ENCODE measurements around the gene PHLDB3. TPM values are rescaled to one million over a fixed set of nuclear protein-coding genes. Genes with fewer than 3 reads are reported as not detected.
"Not testable (repeated sequence)": the region's sequence is repeated elsewhere in the genome, so short reads cannot be mapped to it uniquely, and the experiment has no call there.

The PHLDB3 gene
- total and polyA plus RNA-seq, 2 of the 13 experiments (the other 11 are each of a cell fraction or from before 2014, with no cell fraction given) = 11.3 to 14.5 TPM

- no peak for TF ChIP-seq REST (IDR thresholded peaks at IDR 0.05; ENCODE audit: borderline replicate concordance in 1 of 2, low read depth in 1 of 2, low read length in 2 of 2)
- TF ChIP-seq KLF16 (CRISPR knock-in tag; IDR thresholded peaks at IDR 0.05) = no peak
- TF ChIP-seq SRY (CRISPR knock-in tag; IDR thresholded peaks at IDR 0.05) = no peak
- TF ChIP-seq ZNF614 (CRISPR knock-in tag; IDR thresholded peaks at IDR 0.05; ENCODE audit: borderline replicate concordance) = 0 out of 2 replicates have a peak, but pooled peaks have one; percentile 20
- peak; percentile 76; the same call in 1 of the 2 replicates for TF ChIP-seq KDM3A (CRISPR knock-in tag; IDR thresholded peaks at IDR 0.05; ENCODE audit: low read depth)
- peak; percentile 75; the same call in 1 of the 2 replicates for TF ChIP-seq ZNF331 (CRISPR knock-in tag; IDR thresholded peaks at IDR 0.05)
- peak; percentile 70 for TF ChIP-seq TEAD3 (CRISPR knock-in tag; optimal IDR thresholded peaks at IDR 0.05; ENCODE audit: borderline replicate concordance)
- peak; percentile 22; the same call in 1 of the 2 replicates for TF ChIP-seq RXRA (CRISPR knock-in tag; IDR thresholded peaks at IDR 0.05)
- TF ChIP-seq SAP130 (CRISPR knock-in tag; IDR thresholded peaks at IDR 0.05; ENCODE audit: low read depth) = peak; percentile 93
- no peak for TF ChIP-seq MLLT10 (CRISPR knock-in tag; IDR thresholded peaks at IDR 0.05)
- TF ChIP-seq CBX5 (CRISPR knock-in tag; IDR thresholded peaks at IDR 0.05; ENCODE audit: borderline replicate concordance) = peak; percentile 40; the same call in 1 of the 2 replicates
- TF ChIP-seq GATAD1 (CRISPR knock-in tag; IDR thresholded peaks at IDR 0.05) = 0 out of 2 replicates have a peak, but pooled peaks have one; percentile 50
- no peak for TF ChIP-seq SMC3 (IDR thresholded peaks at IDR 0.05; ENCODE audit: low read length)
- TF ChIP-seq KDM1A (CRISPR knock-in tag; IDR thresholded peaks at IDR 0.05) = peak; percentile 33; the same call in 1 of the 2 replicates
These were observed 20.6 kb upstream of the PHLDB3 start (continued) for GRCh38 chr19:43524922-43525835.

GRCh38 chr19:43523696-43524095 lies 19.1 kb upstream of the PHLDB3 start:
- H4K20me1 ChIP-seq (ENCODE audit: insufficient read depth, low read length); FAIRE-seq; H3K4me2 ChIP-seq (ENCODE audit: low read depth, low read length); ATAC-seq; H3K27me3 ChIP-seq (ENCODE audit: control insufficient read depth in 1 of 2, insufficient read depth in 2 of 2, low read length in 2 of 2); BruUV-seq (replicated peaks); H3K4me3 ChIP-seq (replicated peaks in 1 of 3; ENCODE audit: insufficient read depth in 1 of 3, low read depth in 2 of 3, low read length in 3 of 3); H2AFZ ChIP-seq (ENCODE audit: low read length); DNase-seq (ENCODE audit: low spot score); CTCF ChIA-PET (ENCODE audit: low intra/inter-chr PET ratio, low total read pairs); H3K27ac ChIP-seq (ENCODE audit: extremely low read length, insufficient read depth, low read length); H3K9ac ChIP-seq (ENCODE audit: insufficient read depth, low read depth, low read length); H3K36me3 ChIP-seq (replicated peaks in 1 of 2; ENCODE audit: control insufficient read depth in 1 of 2, insufficient read depth in 2 of 2, low read length in 2 of 2); H3K9me3 ChIP-seq (ENCODE audit: low read length): not testable (repeated sequence)
- POLR2A ChIA-PET = interaction anchor here (1.7 kb wide), 1 partner anchor 72 kb away, joined by 8 read pairs; the partner anchor contains the start of genes IRGQ and ZNF576
- Histone ChIP-seq H3K79me2 (ENCODE audit: insufficient read depth, low read length) (peaks cover 13% of the 10 kb centered on the region), H3K4me1 (ENCODE audit: insufficient read depth, low read length) (peaks cover 11% of the 10 kb centered on the region)
- 98% methylated on average over 8 of the region's 8 CpGs for WGBS (ENCODE audit: low lambda C conversion rate)
- in situ Hi-C loops (cut with HindIII; ENCODE audit: extremely low pct_ligation_motif_present, low pct_unique_long_range_greater_than_20kb) (loop anchor here (5.0 kb wide), 1 partner anchor 76 kb away; no protein-coding TSS in a partner anchor), intact Hi-C loops (cut with micrococcal nuclease; ENCODE audit: unreplicated experiment) (loop anchor here (10.0 kb wide), 1 partner anchor 71 kb away; the partner anchor contains the start of genes IRGQ and ZNF576)
